Chondrocyte (in vitro differentiated cells): ENCODE measurements around the gene NR3C2. TPM values are rescaled to one million over a fixed set of nuclear protein-coding genes. Genes with fewer than 3 reads are reported as not detected.

Experiments
- DNase-seq: peaks from one replicate; pipeline ENCODE4 v3.0.0; 2021; ENCODE audit warnings: mixed read lengths, low spot score
- H3K27ac Mint-ChIP-seq: one replicate; pipeline ENCODE4 v1.8.0; 2021; ENCODE audit warnings: mild to moderate bottlenecking, moderate library complexity, mixed read lengths; ENCODE audit not compliant: unreplicated experiment
- H3K27me3 Mint-ChIP-seq: 2 replicates; pipeline ENCODE4 v1.8.0; 2021; ENCODE audit warnings: low read depth, mixed read lengths
- H3K36me3 Mint-ChIP-seq: 2 replicates; pipeline ENCODE4 v1.8.0; 2021; ENCODE audit warnings: low read depth, mixed read lengths
- H3K4me1 Mint-ChIP-seq: 2 replicates; pipeline ENCODE4 v1.8.0; 2021; ENCODE audit warnings: low read depth, mild to moderate bottlenecking, mixed read lengths
- H3K4me3 Mint-ChIP-seq: one replicate; pipeline ENCODE4 v1.8.0; 2021; ENCODE audit warnings: mild to moderate bottlenecking, moderate library complexity, mixed read lengths; ENCODE audit not compliant: unreplicated experiment
- H3K9me3 Mint-ChIP-seq: 2 replicates; pipeline ENCODE4 v1.8.0; 2021; ENCODE audit warnings: low read depth, mixed read lengths
- total RNA-seq: library from RNA; stranded (reverse); gene quantifications from 3 replicates; pipeline ENCODE4 v1.2.1, GENCODE V29; 2021
- TF ChIP-seq, protein P1 (sequence below): fragments of 200-600 bp; sonication (generic); IDR thresholded peaks from 2 replicates; pipeline ENCODE4 v1.5.0; 2021; ENCODE audit warnings: antibody characterized with exemption, mild to moderate bottlenecking, moderate library complexity

The NR3C2 gene
- total RNA-seq, 1 donor from 2014 or later = 0.20 TPM

DNA sequence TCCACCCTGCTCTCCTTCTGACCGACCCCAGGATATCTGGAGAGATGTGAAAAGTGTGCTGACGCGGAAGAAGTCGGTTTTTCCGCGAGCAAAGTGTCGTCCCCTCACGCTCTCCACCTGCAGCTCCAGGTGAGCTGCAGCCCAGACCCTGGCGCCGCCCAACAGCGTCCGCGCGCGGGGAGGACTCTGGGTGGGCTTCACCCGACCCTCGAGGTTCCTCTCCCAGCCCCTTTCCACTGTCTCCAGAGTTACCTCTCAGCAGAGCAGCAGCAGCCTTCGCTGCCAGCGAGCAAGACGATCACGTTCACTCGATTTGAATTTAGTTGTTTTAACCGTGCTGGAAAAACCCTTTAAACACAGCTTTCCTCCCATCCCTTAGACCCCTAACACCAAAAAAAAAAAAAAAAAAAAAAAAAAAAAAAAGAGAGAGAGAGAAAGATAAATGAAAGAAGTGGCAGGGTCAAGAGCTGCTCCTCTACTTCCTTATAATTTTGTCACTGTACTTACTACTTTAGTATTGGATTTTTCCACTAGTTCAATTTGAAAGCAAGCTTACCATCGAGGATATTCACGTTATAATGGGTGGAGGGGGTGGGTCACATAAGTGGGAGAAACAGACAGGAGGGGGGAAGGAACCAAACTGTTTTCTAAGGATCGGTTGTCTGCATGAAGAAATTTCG is 758 bp upstream of the NR3C2 start:
- peaks cover 64% of the 10 kb centered on the region for H3K27me3 Mint-ChIP-seq
- peaks cover 3% of the 10 kb centered on the region for H3K36me3 Mint-ChIP-seq
- TF ChIP-seq, protein P1, sequence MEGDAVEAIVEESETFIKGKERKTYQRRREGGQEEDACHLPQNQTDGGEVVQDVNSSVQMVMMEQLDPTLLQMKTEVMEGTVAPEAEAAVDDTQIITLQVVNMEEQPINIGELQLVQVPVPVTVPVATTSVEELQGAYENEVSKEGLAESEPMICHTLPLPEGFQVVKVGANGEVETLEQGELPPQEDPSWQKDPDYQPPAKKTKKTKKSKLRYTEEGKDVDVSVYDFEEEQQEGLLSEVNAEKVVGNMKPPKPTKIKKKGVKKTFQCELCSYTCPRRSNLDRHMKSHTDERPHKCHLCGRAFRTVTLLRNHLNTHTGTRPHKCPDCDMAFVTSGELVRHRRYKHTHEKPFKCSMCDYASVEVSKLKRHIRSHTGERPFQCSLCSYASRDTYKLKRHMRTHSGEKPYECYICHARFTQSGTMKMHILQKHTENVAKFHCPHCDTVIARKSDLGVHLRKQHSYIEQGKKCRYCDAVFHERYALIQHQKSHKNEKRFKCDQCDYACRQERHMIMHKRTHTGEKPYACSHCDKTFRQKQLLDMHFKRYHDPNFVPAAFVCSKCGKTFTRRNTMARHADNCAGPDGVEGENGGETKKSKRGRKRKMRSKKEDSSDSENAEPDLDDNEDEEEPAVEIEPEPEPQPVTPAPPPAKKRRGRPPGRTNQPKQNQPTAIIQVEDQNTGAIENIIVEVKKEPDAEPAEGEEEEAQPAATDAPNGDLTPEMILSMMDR = no peak
- peak overlapping the region; percentile 92 for H3K4me3 Mint-ChIP-seq
- no peak overlapping the region for H3K27ac Mint-ChIP-seq
- no peaks in the 10 kb centered on the region for H3K9me3 Mint-ChIP-seq
- peak; percentile 68 for DNase-seq
- peaks cover 28% of the 10 kb centered on the region for H3K4me1 Mint-ChIP-seq

DNA sequence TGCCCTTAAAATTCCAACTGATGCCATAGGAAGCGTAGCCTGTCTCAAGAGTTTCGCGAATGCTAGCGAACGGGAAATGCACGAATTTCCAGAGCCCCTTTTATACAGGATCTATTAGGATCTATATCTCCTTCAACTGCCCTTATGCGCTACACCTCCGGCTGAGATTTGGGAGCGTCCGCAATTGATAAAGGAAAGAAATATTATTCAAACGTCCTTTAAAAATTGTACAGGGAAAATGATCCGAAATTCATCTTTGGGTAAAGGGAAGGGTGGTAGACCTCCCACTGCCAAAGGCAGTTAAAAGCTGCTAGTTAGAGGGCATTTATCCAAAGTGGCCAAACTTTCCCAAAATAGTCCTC is 609 bp downstream of the NR3C2 start:
- no peak for DNase-seq
- TF ChIP-seq, protein P1 = no peak
- Mint-ChIP-seq H3K4me3 (peak overlapping the region; percentile 92), H3K9me3 (no peaks in the 10 kb centered on the region), H3K36me3 (peaks cover 3% of the 10 kb centered on the region), H3K27ac (no peak overlapping the region), H3K4me1 (peaks cover 28% of the 10 kb centered on the region), H3K27me3 (peaks cover 58% of the 10 kb centered on the region)

DNA sequence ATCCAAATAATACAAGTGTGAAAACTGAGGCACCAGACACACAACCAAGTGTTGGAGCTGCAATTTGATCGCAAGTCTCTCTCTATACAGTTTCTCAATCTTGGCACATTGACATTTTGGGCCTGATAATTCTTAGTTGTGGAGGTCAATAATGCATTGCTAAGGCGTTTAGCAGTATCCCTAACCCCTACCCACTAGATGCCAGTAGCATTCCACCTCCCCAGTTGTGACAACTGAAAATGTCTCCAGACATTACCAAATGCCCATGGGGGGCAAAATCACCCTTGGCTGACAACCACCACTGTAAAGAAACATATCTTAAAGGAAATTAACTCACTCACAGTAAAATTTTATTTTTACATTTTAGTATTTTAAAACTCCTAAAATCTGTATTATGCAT is 4.2 kb downstream of the NR3C2 start:
- DNase-seq = no peak
- H3K4me3 Mint-ChIP-seq = no peak overlapping the region
- peaks cover 64% of the 10 kb centered on the region for H3K27me3 Mint-ChIP-seq
- H3K9me3 Mint-ChIP-seq = no peaks in the 10 kb centered on the region
- peaks cover 12% of the 10 kb centered on the region for H3K4me1 Mint-ChIP-seq
- TF ChIP-seq, protein P1 = no peak
- H3K27ac Mint-ChIP-seq = no peak overlapping the region
- no peaks in the 10 kb centered on the region for H3K36me3 Mint-ChIP-seq

DNA sequence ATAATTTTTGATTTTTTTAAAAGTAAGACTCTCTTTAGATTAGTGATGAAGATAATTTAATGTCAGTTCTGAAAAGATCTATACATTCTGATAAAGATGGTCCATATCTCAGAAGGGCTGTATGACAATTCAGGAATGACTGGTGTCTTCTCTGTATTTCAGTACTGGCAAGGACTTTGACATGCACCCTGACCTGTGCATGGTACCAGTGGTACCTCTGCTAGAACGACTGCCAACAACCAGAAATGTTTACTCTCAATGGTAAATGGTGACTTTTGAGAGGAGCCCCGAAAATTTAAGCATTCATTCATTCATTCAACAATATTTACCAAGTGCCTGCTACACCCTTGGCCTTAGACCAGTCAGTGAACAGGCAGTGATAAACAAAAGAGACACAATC is 4.8 kb downstream of the NR3C2 start:
- no peak for DNase-seq
- Mint-ChIP-seq H3K27me3 (peaks cover 60% of the 10 kb centered on the region), H3K36me3 (no peaks in the 10 kb centered on the region), H3K4me3 (no peak overlapping the region), H3K4me1 (peaks cover 7% of the 10 kb centered on the region), H3K27ac (no peak overlapping the region), H3K9me3 (no peaks in the 10 kb centered on the region)
- TF ChIP-seq, protein P1 = no peak

DNA sequence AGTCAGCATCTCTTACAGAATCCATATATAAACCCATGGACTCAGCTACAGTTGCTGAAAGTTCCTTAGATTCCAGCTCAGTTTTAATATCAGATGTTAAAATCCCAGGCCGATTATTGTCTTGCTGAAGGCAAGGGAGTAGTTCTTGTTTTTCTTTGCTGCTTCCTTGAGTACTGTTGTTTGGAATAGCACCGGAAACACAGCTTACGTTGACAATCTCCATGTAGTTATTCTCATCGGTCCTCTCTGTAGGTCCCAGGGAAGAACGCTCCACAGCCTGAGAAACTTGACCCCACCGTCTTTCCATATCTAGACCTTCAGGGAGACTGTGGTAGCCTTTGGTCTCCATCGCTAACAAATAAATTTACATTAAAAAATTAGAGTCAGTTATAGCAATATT is 5.7 kb downstream of the NR3C2 start:
- H3K4me3 Mint-ChIP-seq = no peak overlapping the region
- TF ChIP-seq, protein P1 = no peak
- H3K27ac Mint-ChIP-seq = no peak overlapping the region
- H3K9me3 Mint-ChIP-seq = no peaks in the 10 kb centered on the region
- H3K27me3 Mint-ChIP-seq = peaks cover 60% of the 10 kb centered on the region
- DNase-seq = no peak
- peaks cover 1% of the 10 kb centered on the region for H3K4me1 Mint-ChIP-seq
- H3K36me3 Mint-ChIP-seq = no peaks in the 10 kb centered on the region
